ENCODE data around the gene SLC6A18. TPM values are rescaled to one million over a fixed set of nuclear protein-coding genes. Genes with fewer than 3 reads are reported as not detected.

SLC6A18 gene
- total RNA-seq, 2 experiments from 2014 or later: not detected

GRCh38 chr5:1213508-1214162 lies 11.5 kb upstream of the SLC6A18 start:
- no peak for TF ChIP-seq CTCF (IDR thresholded peaks at IDR 0.05)
- ATAC-seq (no peak), DNase-seq (no peak)
- Mint-ChIP-seq H3K4me1 (ENCODE audit: low read depth) (peaks cover 6% of the 10 kb centered on the region), H3K27me3 (no peaks in the 10 kb centered on the region), H3K27ac (no peak overlapping the region), H3K9me3 (no peaks in the 10 kb centered on the region), H3K36me3 (ENCODE audit: low read depth) (no peaks in the 10 kb centered on the region), H3K4me3 (no peak overlapping the region)
- ChIA-PET CTCF (no interaction called here), POLR2A (no interaction called here)
- intact Hi-C loops (cut with micrococcal nuclease): no loop called here

- POLR2A ChIA-PET: no interaction called here
Measured at GRCh38 chr5:1214163-1214935, 10.8 kb upstream of the SLC6A18 start.

DNA sequence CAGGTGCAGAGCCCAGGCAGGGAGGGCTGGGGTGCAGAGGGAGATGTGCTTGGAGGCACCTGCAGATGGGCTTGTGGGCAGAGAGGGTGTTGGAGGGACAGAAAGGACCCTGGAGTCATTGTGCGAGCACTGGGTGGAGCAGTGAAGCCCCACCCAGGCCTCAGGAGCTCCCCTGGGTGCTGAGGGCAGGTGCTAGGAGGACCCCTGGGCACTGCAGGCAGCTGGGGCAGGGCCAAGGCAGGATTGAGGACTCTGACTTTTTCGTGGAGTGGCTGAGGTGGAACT lies 10.3 kb upstream of the SLC6A18 start:
- Mint-ChIP-seq H3K27ac (no peak overlapping the region), H3K4me3 (no peak overlapping the region), H3K9me3 (no peaks in the 10 kb centered on the region), H3K36me3 (ENCODE audit: low read depth) (no peaks in the 10 kb centered on the region), H3K4me1 (ENCODE audit: low read depth) (peaks cover 6% of the 10 kb centered on the region), H3K27me3 (no peaks in the 10 kb centered on the region)
- ChIA-PET POLR2A (no interaction called here), CTCF (no interaction called here)
- intact Hi-C loops (cut with micrococcal nuclease): no loop called here
- TF ChIP-seq CTCF (IDR thresholded peaks at IDR 0.05): no peak
- ATAC-seq: no peak
- DNase-seq: no peak

More at GRCh38 chr5:1214163-1214935, 10.8 kb upstream of the SLC6A18 start:
- H3K4me1 Mint-ChIP-seq (ENCODE audit: low read depth): peaks cover 6% of the 10 kb centered on the region
- no peak overlapping the region for H3K4me3 Mint-ChIP-seq
- DNase-seq (no peak), ATAC-seq (no peak)
- intact Hi-C loops (cut with micrococcal nuclease): no loop called here
- TF ChIP-seq CTCF (IDR thresholded peaks at IDR 0.05): no peak
- no peak overlapping the region for H3K27ac Mint-ChIP-seq
- CTCF ChIA-PET: no interaction called here
- no peaks in the 10 kb centered on the region for H3K36me3 Mint-ChIP-seq (ENCODE audit: low read depth)
- H3K27me3 Mint-ChIP-seq: no peaks in the 10 kb centered on the region
- H3K9me3 Mint-ChIP-seq: no peaks in the 10 kb centered on the region

DNA sequence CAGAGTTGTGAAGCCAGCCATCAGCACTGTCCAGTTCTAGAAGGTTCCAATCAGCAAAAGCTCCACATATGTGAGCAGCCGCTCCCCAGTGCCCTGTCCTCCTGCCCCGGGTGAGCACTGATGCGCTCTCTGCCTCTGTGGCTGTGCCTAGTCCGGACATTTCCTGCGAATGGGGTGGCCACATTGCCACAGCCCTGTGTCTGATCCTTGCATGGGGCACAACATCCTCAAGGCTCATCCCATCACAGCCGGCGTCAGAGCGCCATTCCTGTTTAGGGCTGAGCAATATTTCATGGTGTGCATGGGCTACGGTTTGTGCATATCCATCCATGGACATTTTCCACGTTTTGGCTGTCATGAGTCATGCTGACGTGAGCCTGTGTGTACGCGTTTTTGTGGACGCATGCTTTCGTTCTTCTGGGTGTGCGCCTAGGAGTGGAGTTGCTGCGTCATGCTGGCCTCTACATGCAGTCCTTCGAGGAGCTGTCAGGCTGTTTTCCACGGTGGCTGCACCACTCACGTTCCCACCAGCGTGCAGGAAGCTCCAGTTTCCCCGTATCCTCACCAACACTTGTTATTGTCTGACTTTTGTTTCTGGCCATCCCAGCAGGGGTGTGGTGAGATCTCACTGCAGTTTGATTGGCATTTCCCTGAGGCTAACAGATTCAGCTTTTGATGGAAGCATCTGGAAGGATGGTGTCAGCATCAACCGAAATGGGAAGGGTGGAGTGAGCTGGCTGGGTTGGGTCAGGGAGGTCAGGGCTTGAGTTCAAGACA lies 9.7 kb upstream of the SLC6A18 start:
- ChIA-PET POLR2A (interaction anchor here (0.6 kb wide), 1 partner anchor 43 kb away, joined by 3 read pairs; no protein-coding TSS in a partner anchor), CTCF (no interaction called here)
- Mint-ChIP-seq H3K4me1 (ENCODE audit: low read depth) (peaks cover 6% of the 10 kb centered on the region), H3K9me3 (no peaks in the 10 kb centered on the region), H3K27me3 (no peaks in the 10 kb centered on the region), H3K27ac (no peak overlapping the region), H3K4me3 (no peak overlapping the region), H3K36me3 (ENCODE audit: low read depth) (no peaks in the 10 kb centered on the region)
- DNase-seq: no peak
- no peak for TF ChIP-seq CTCF (IDR thresholded peaks at IDR 0.05)
- no peak for ATAC-seq
- intact Hi-C loops (cut with micrococcal nuclease): no loop called here

Data from activated CD8-positive, alpha-beta T cell treated with anti-CD3 and anti-CD28 coated beads for 36 hours (primary cell).